Neural progenitor cell (in vitro differentiated cells): Measurements from ENCODE around the gene ARL15. TPM values are rescaled to one million over a fixed set of nuclear protein-coding genes. Genes with fewer than 3 reads are reported as not detected.

Source experiments
- DNase-seq: peaks from one replicate; pipeline ENCODE4 v3.0.0-alpha.2; 2016; ENCODE audit warnings: low spot score
- H2AFZ ChIP-seq: fragments of 200-600 bp; sonication (generic); replicated peaks from 2 replicates; pipeline ENCODE4 v1.6.1; 2016; ENCODE audit warnings: antibody characterized with exemption
- H3F3A ChIP-seq: fragments of 200-600 bp; sonication (generic); 2 replicates; pipeline ENCODE4 v1.6.1; 2016; ENCODE audit warnings: antibody characterized with exemption, low read depth
- H3K27ac ChIP-seq: fragments of 200-600 bp; sonication (generic); 2 replicates; pipeline ENCODE4 v1.5.1; 2016; ENCODE audit warnings: mild to moderate bottlenecking
- H3K27me3 ChIP-seq: fragments of 200-600 bp; sonication (generic); 2 replicates; pipeline ENCODE4 v1.6.1; 2016; ENCODE audit warnings: mild to moderate bottlenecking, moderate library complexity
- H3K36me3 ChIP-seq: fragments of 200-600 bp; sonication (generic); 2 replicates; pipeline ENCODE4 v1.5.1; 2016
- H3K4me1 ChIP-seq: fragments of 200-600 bp; sonication (generic); 2 replicates; pipeline ENCODE4 v1.6.1; 2016; ENCODE audit warnings: mixed run types
- H3K4me2 ChIP-seq: fragments of 200-600 bp; sonication (generic); 2 replicates; pipeline ENCODE4 v1.6.1; 2016
- H3K4me3 ChIP-seq: fragments of 200-600 bp; sonication (generic); 2 replicates; pipeline ENCODE4 v1.5.1; 2016
- H3K79me2 ChIP-seq: fragments of 200-600 bp; sonication (generic); 2 replicates; pipeline ENCODE4 v1.6.1; 2016; ENCODE audit warnings: low read depth
- H3K9ac ChIP-seq: fragments of 200-600 bp; sonication (generic); 2 replicates; pipeline ENCODE4 v1.6.1; 2016
- H3K9me3 ChIP-seq: fragments of 200-600 bp; sonication (generic); 2 replicates; pipeline ENCODE4 v1.5.1; 2016; ENCODE audit warnings: low read depth
- H4K20me1 ChIP-seq: fragments of 200-600 bp; sonication (generic); 2 replicates; pipeline ENCODE4 v1.6.1; 2016; ENCODE audit warnings: low read depth
- H3K27ac Mint-ChIP-seq: 3 replicates; pipeline ENCODE4 v1.8.0; 2021; ENCODE audit warnings: mixed read lengths
- H3K27me3 Mint-ChIP-seq: 2 replicates; pipeline ENCODE4 v1.8.0; 2022; ENCODE audit warnings: low read depth, mild to moderate bottlenecking, inconsistent platforms, moderate library complexity, mixed read lengths; ENCODE audit not compliant: insufficient read depth
- H3K36me3 Mint-ChIP-seq: 3 replicates; pipeline ENCODE4 v1.8.0; 2021; ENCODE audit warnings: mixed read lengths
- H3K4me1 Mint-ChIP-seq: 3 replicates; pipeline ENCODE4 v1.8.0; 2021; ENCODE audit warnings: mixed read lengths
- H3K4me3 Mint-ChIP-seq: 3 replicates; pipeline ENCODE4 v1.8.0; 2021; ENCODE audit warnings: mild to moderate bottlenecking, moderate library complexity, mixed read lengths
- H3K9me3 Mint-ChIP-seq: 3 replicates; pipeline ENCODE4 v1.8.0; 2020; ENCODE audit warnings: mixed read lengths
- CTCF ChIP-seq: fragments of 200-600 bp; sonication (generic); IDR thresholded peaks from 2 replicates; pipeline ENCODE4 v1.5.1; 2017; ENCODE audit warnings: antibody characterized with exemption, mild to moderate bottlenecking
- EZH2 ChIP-seq: fragments of 200-600 bp; sonication (generic); IDR thresholded peaks from 2 replicates; pipeline ENCODE4 v1.6.1; 2017; ENCODE audit warnings: antibody characterized with exemption, mild to moderate bottlenecking, moderate library complexity
- EZH2phosphoT487 ChIP-seq: fragments of 200-600 bp; sonication (generic); IDR thresholded peaks from 2 replicates; pipeline ENCODE4 v1.6.1; 2017; ENCODE audit warnings: antibody characterized with exemption
- total RNA-seq: library from RNA; depleted of rRNA; stranded (reverse); fragments of >200 nt; gene quantifications from 2 replicates; pipeline ENCODE4 v1.2.3, GENCODE V29; 2015; ENCODE audit warnings: low replicate concordance

ARL15 gene
- total RNA-seq, 1 donor from 2014 or later, result 39.1 TPM

DNA sequence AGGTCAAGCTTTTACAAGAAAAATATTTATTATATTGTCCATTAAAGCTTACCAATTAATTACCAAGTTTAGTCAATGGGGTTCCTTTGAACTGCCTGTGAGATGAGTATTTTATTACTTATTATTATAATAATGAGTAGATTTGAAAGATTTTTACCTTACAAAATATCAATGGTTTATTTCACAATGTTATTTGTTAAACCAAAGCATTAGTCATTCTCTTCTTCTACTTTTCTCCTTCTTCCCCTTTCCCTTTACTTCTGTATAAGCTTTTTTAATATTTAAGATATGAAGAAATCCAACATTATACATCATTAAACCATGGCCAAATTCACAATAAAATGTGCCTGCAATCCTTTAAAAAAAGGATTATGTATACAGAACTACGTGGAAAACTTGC lies 369.5 kb downstream of the ARL15 start:
- Mint-ChIP-seq H3K27me3 (no peaks in the 10 kb centered on the region), H3K27ac (no peak overlapping the region), H3K36me3 (peaks cover 10% of the 10 kb centered on the region), H3K9me3 (no peaks in the 10 kb centered on the region), H3K4me1 (no peaks in the 10 kb centered on the region), H3K4me3 (no peak overlapping the region)
- no peaks in the 10 kb centered on the region for H3F3A ChIP-seq
- no peak overlapping the region for H3K4me2 ChIP-seq
- H2AFZ ChIP-seq, result no peak overlapping the region
- no peaks in the 10 kb centered on the region for H4K20me1 ChIP-seq
- peaks cover 5% of the 10 kb centered on the region for H3K4me1 ChIP-seq
- no peak overlapping the region for H3K9ac ChIP-seq
- no peaks in the 10 kb centered on the region for H3K9me3 ChIP-seq
- H3K4me3 ChIP-seq, result no peak overlapping the region
- TF ChIP-seq EZH2, result no peak
- no peak for TF ChIP-seq EZH2phosphoT487
- TF ChIP-seq CTCF, result no peak
- H3K36me3 ChIP-seq, result no peaks in the 10 kb centered on the region
- H3K79me2 ChIP-seq, result no peaks in the 10 kb centered on the region
- no peak overlapping the region for H3K27ac ChIP-seq
- no peaks in the 10 kb centered on the region for H3K27me3 ChIP-seq
- no peak for DNase-seq

GRCh38 chr5:53937467-53937866 lies 372.9 kb downstream of the ARL15 start:
- no peaks in the 10 kb centered on the region for H3K36me3 ChIP-seq

DNA sequence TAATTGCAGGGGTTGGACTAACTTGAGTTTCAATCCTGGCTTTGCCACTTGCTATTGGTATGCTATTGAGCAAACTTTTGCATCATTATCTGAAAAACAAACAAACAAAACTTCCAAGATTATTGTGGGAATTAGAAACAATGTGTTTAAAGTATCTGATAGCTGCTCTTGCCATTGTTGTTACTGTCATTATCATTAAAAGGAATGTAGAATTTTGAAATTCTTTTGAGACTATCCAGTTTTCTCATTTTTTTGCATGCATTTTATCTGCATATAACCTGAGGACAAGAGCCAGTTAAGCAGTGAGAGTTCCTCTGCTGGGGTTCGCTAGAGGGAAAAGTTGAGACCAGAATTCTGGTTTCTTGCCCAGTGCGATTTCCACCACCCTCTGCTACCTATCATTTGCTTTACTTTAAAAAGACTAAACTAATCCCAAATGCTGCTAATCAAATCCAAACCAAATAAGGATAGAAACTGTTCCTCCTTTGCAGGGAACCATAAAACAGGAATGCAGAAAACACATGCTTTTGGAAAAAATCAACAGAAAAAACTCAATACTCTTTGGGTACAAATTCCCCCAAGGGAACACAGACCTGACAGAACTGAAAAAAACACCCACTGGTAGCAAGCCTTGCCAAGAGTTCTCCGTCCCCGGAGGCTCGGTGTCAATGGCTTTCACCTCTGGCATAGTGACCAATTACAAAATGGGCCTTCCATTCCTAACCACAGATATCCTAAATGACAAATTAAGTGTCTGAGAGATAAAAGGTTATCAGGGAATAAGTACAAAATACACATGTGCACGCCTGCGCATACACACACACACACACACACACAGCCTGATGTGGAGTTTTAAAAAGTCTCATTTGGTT lies 373.7 kb downstream of the ARL15 start:
- Histone ChIP-seq H3K9me3 (no peaks in the 10 kb centered on the region), H3K27ac (no peak overlapping the region), H3K4me3 (no peak overlapping the region), H3K36me3 (no peaks in the 10 kb centered on the region), H3K4me2 (no peak overlapping the region), H2AFZ (no peak overlapping the region), H3K79me2 (no peaks in the 10 kb centered on the region), H4K20me1 (no peaks in the 10 kb centered on the region), H3K9ac (no peak overlapping the region), H3K27me3 (no peaks in the 10 kb centered on the region), H3F3A (no peaks in the 10 kb centered on the region), H3K4me1 (peaks cover 5% of the 10 kb centered on the region)
- TF ChIP-seq CTCF (no peak), EZH2phosphoT487 (no peak), EZH2 (no peak)
- no peaks in the 10 kb centered on the region for H3K27me3 Mint-ChIP-seq
- H3K4me3 Mint-ChIP-seq, result no peak overlapping the region
- no peaks in the 10 kb centered on the region for H3K4me1 Mint-ChIP-seq
- H3K27ac Mint-ChIP-seq, result no peak overlapping the region
- no peaks in the 10 kb centered on the region for H3K9me3 Mint-ChIP-seq
- no peak for DNase-seq
- peaks cover 5% of the 10 kb centered on the region for H3K36me3 Mint-ChIP-seq

More at GRCh38 chr5:53937467-53937866, 372.9 kb downstream of the ARL15 start:
- Histone ChIP-seq H3K79me2 (no peaks in the 10 kb centered on the region), H3K4me3 (no peak overlapping the region), H3K4me2 (no peak overlapping the region), H3K9me3 (no peaks in the 10 kb centered on the region), H3K27me3 (no peaks in the 10 kb centered on the region), H3K4me1 (peaks cover 5% of the 10 kb centered on the region), H2AFZ (no peak overlapping the region), H3K9ac (no peak overlapping the region), H4K20me1 (no peaks in the 10 kb centered on the region), H3K27ac (no peak overlapping the region), H3F3A (no peaks in the 10 kb centered on the region)
- TF ChIP-seq EZH2phosphoT487, result no peak
- no peak for TF ChIP-seq CTCF
- TF ChIP-seq EZH2, result no peak
- peaks cover 5% of the 10 kb centered on the region for H3K36me3 Mint-ChIP-seq
- no peaks in the 10 kb centered on the region for H3K27me3 Mint-ChIP-seq
- H3K4me1 Mint-ChIP-seq, result no peaks in the 10 kb centered on the region
- no peak overlapping the region for H3K27ac Mint-ChIP-seq
- DNase-seq, result no peak
- no peaks in the 10 kb centered on the region for H3K9me3 Mint-ChIP-seq
- H3K4me3 Mint-ChIP-seq, result no peak overlapping the region
